Stimulated activated memory B cell treated with anti-CD40 and anti-IgM and Interleukin-4, amounts not matched to agents 10 μg/mL and 1 μg/mL and 100 μg/mL, for 72 hours (primary cell): Measurements from ENCODE around the gene KAT5.
"Not testable (repeated sequence)": the region's sequence is repeated elsewhere in the genome, so short reads cannot be mapped to it uniquely, and the experiment has no call there.

Experiments used
- ATAC-seq: fragments of 150-1000 bp; cut with Tn5 transposase; 2 replicates; pipeline ENCODE4 v1.10.0; 2021
- H3K27ac Mint-ChIP-seq: one replicate; pipeline ENCODE4 v1.8.0; 2022; ENCODE audit warnings: mild to moderate bottlenecking, mixed read lengths
- H3K27me3 Mint-ChIP-seq: one replicate; pipeline ENCODE4 v1.8.0; 2022; ENCODE audit warnings: mixed read lengths
- H3K36me3 Mint-ChIP-seq: one replicate; pipeline ENCODE4 v1.8.0; 2022; ENCODE audit warnings: mixed read lengths
- H3K4me1 Mint-ChIP-seq: one replicate; pipeline ENCODE4 v1.8.0; 2022; ENCODE audit warnings: mixed read lengths
- H3K4me3 Mint-ChIP-seq: one replicate; pipeline ENCODE4 v1.8.0; 2022; ENCODE audit warnings: mild to moderate bottlenecking, moderate library complexity, mixed read lengths
- H3K9me3 Mint-ChIP-seq: one replicate; pipeline ENCODE4 v1.8.0; 2022; ENCODE audit warnings: mixed read lengths

Gene KAT5

GRCh38 chr11:65762169-65762568 is 50.1 kb downstream of the KAT5 start:
- H3K4me1 Mint-ChIP-seq: not testable (repeated sequence)

GRCh38 chr11:65762816-65763215 is 50.8 kb downstream of the KAT5 start:
- H3K36me3 Mint-ChIP-seq, H3K4me3 Mint-ChIP-seq, H3K4me1 Mint-ChIP-seq, H3K27ac Mint-ChIP-seq, H3K9me3 Mint-ChIP-seq, ATAC-seq: not testable (repeated sequence)
- peaks cover 13% of the 10 kb centered on the region for H3K27me3 Mint-ChIP-seq

More at GRCh38 chr11:65762169-65762568, 50.1 kb downstream of the KAT5 start:
- ATAC-seq, H3K27ac Mint-ChIP-seq, H3K9me3 Mint-ChIP-seq, H3K36me3 Mint-ChIP-seq, H3K4me3 Mint-ChIP-seq: not testable (repeated sequence)
- peaks cover 16% of the 10 kb centered on the region for H3K27me3 Mint-ChIP-seq

GRCh38 chr11:65764434-65764833 is 52.4 kb downstream of the KAT5 start:
- no peaks in the 10 kb centered on the region for H3K9me3 Mint-ChIP-seq
- H3K4me3 Mint-ChIP-seq: no peak overlapping the region
- peaks cover 6% of the 10 kb centered on the region for H3K27me3 Mint-ChIP-seq
- H3K27ac Mint-ChIP-seq: no peak overlapping the region
- no peaks in the 10 kb centered on the region for H3K36me3 Mint-ChIP-seq
- ATAC-seq: no peak
- H3K4me1 Mint-ChIP-seq: peaks cover 2% of the 10 kb centered on the region

- H3K4me1 Mint-ChIP-seq: peaks cover 21% of the 10 kb centered on the region
- H3K4me3 Mint-ChIP-seq: no peak overlapping the region
- no peak overlapping the region for H3K27ac Mint-ChIP-seq
- H3K27me3 Mint-ChIP-seq: no peaks in the 10 kb centered on the region
- no peak for ATAC-seq
- no peaks in the 10 kb centered on the region for H3K9me3 Mint-ChIP-seq
- no peaks in the 10 kb centered on the region for H3K36me3 Mint-ChIP-seq
Measured at GRCh38 chr11:65766535-65766934, 54.5 kb downstream of the KAT5 start.

- H3K4me3 Mint-ChIP-seq: no peak overlapping the region
- H3K36me3 Mint-ChIP-seq: no peaks in the 10 kb centered on the region
- H3K27me3 Mint-ChIP-seq: no peaks in the 10 kb centered on the region
- ATAC-seq: no peak
- peaks cover 21% of the 10 kb centered on the region for H3K4me1 Mint-ChIP-seq
- no peaks in the 10 kb centered on the region for H3K9me3 Mint-ChIP-seq
- H3K27ac Mint-ChIP-seq: no peak overlapping the region
Measured at GRCh38 chr11:65767406-65767805, 55.4 kb downstream of the KAT5 start.

- not testable (repeated sequence) for H3K9me3 Mint-ChIP-seq, H3K27me3 Mint-ChIP-seq, H3K27ac Mint-ChIP-seq, ATAC-seq, H3K36me3 Mint-ChIP-seq, H3K4me3 Mint-ChIP-seq
- H3K4me1 Mint-ChIP-seq: peaks cover 21% of the 10 kb centered on the region
Measured at GRCh38 chr11:65767806-65768205, 55.8 kb downstream of the KAT5 start.
